Body of pancreas (tissue), 4 donors: ENCODE data around the gene BBLN. TPM values are rescaled to one million over a fixed set of nuclear protein-coding genes. Genes with fewer than 3 reads are reported as not detected.
A peak's percentile ranks its signal among the peaks of the same experiment; 100 is the strongest.

Experiments
- ATAC-seq: fragments of 150-250 bp; one replicate; pipeline ENCODE4 v1.9.1; 2016
- DNase-seq, 4 donors: peaks; one replicate each; pipeline ENCODE4 v3.0.0-alpha.2; 2019
- H3K27ac ChIP-seq, 4 donors: fragments of 200-600 bp; sonication (generic); 1 replicate in 3 of 4; 2 replicates in 1 of 4; pipeline versions ENCODE4 v1.5.1 to v1.6.1; 2016 to 2019; ENCODE audit warnings: mild to moderate bottlenecking in 1 of 4, mixed read lengths in 1 of 4, moderate library complexity in 1 of 4
- H3K27me3 ChIP-seq, 2 donors: fragments of 200-600 bp; sonication (generic); one replicate each; pipeline ENCODE4 v1.6.0; 2016; ENCODE audit warnings: mild to moderate bottlenecking in 1 of 2
- H3K36me3 ChIP-seq, 2 donors: fragments of 200-600 bp; sonication (generic); replicated peaks in 1 of 2; 2 replicates each; pipeline ENCODE4 v1.5.1; 2016; ENCODE audit warnings: low read depth in 2 of 2; ENCODE audit not compliant: insufficient read depth in 1 of 2
- H3K4me1 ChIP-seq: fragments of 200-600 bp; sonication (generic); one replicate; pipeline ENCODE4 v1.6.0; 2016
- H3K4me3 ChIP-seq, 2 donors: fragments of 200-600 bp; sonication (generic); 1 replicate in 1 of 2; 2 replicates in 1 of 2; pipeline ENCODE4 v1.5.1; 2016 to 2019
- H3K9me3 ChIP-seq, 3 donors: fragments of 200-600 bp; sonication (generic); 1 replicate in 2 of 3; 2 replicates in 1 of 3; pipeline ENCODE4 v1.5.1; 2016
- CTCF ChIP-seq, 7 experiments: fragments of 450-650 bp in 4 of 7; fragments of 200-600 bp in 3 of 7; sonication (generic) in 3 of 7; IDR thresholded peaks; one replicate each; pipeline ENCODE4 v1.5.1; 2016 to 2019; ENCODE audit warnings: antibody characterized with exemption in 7 of 7
- POLR2A ChIP-seq, 3 donors: fragments of 450-650 bp; IDR thresholded peaks; one replicate each; pipeline ENCODE4 v1.6.1; 2016; ENCODE audit warnings: antibody characterized with exemption in 3 of 3, mild to moderate bottlenecking in 2 of 3
- WGBS, 2 donors: methylation state at CpG; one replicate each; pipeline ENCODE4 v1.1.5; 2017; 5-methylcytosine and 5-hydroxymethylcytosine counted together
- intact Hi-C: fragments of 100-400 bp; cut with DNase I; formaldehyde crosslinking; loops from one replicate; pipeline ENCODE4 v1.15.1; 2023
- total RNA-seq, 2 donors: library from RNA; depleted of rRNA; stranded (reverse); fragments of >200 nt; gene quantifications; one replicate each; pipeline ENCODE4 v1.1.0, GENCODE V29; 2016

Gene BBLN
- total RNA-seq, 2 donors from 2014 or later = 113 to 129 TPM

- no peak overlapping the region for H3K4me3 ChIP-seq
- ATAC-seq = no peak
- H3K27me3 ChIP-seq = no peaks in the 10 kb centered on the region
- intact Hi-C loops = no loop called here
- peaks cover 0 to 3% of the 10 kb centered on the region in 2 donors for H3K36me3 ChIP-seq
- no peak overlapping the region for H3K27ac ChIP-seq
- no peak for TF ChIP-seq POLR2A (IDR thresholded peaks at IDR 0.05)
- WGBS, 2 donors = 48 to 100% methylated on average over 2 of the region's 2 CpGs
- H3K9me3 ChIP-seq = no peaks in the 10 kb centered on the region
- H3K4me1 ChIP-seq = peaks cover 21% of the 10 kb centered on the region
- DNase-seq = no peak
These were observed 29.9 kb downstream of the BBLN start for GRCh38 chr9:128190013-128190412.

GRCh38 chr9:128190516-128191405, 30.7 kb downstream of the BBLN start:
- H3K9me3 ChIP-seq = no peaks in the 10 kb centered on the region
- intact Hi-C loops = no loop called here
- peak overlapping the region; percentile 69 to 92 (median 81) for H3K27ac ChIP-seq
- H3K36me3 ChIP-seq = peaks cover 0 to 3% of the 10 kb centered on the region in 2 donors
- TF ChIP-seq CTCF (IDR thresholded peaks at IDR 0.05) = no peak
- TF ChIP-seq POLR2A (IDR thresholded peaks at IDR 0.05) = no peak
- DNase-seq (peak in 1 of 4 donors; percentile 9), ATAC-seq (peak; percentile 14)
- WGBS, 2 donors = 19 to 32% methylated on average over 14 to 30 of the region's 32 CpGs
- peak overlapping the region; percentile 45 to 77 for H3K4me3 ChIP-seq
- no peaks in the 10 kb centered on the region for H3K27me3 ChIP-seq
- H3K4me1 ChIP-seq = peaks cover 21% of the 10 kb centered on the region

GRCh38 chr9:128191406-128192046, 31.5 kb downstream of the BBLN start, which contains the start of gene CIZ1:
Gene CIZ1, minus strand, starts transcription at chr9:128191572. Its CDS starts 715 bp downstream, at chr9:128190857.
- H3K27ac ChIP-seq = peak within 1 kb of the TSS; percentile 69 to 92 (median 81)
- ATAC-seq (peak; percentile 86), DNase-seq (peak; percentile 75 to 81 (median 80))
- peaks cover 0 to 2% of the 10 kb centered on the region in 2 donors for H3K36me3 ChIP-seq
- H3K4me1 ChIP-seq = peaks cover 21% of the 10 kb centered on the region
- intact Hi-C loops = no loop called here
- 1 to 2% methylated on average over 9 to 58 of the region's 71 CpGs for WGBS, 2 donors
- H3K27me3 ChIP-seq = no peaks in the 10 kb centered on the region
- H3K4me3 ChIP-seq = peak within 1 kb of the TSS; percentile 45 to 77
- TF ChIP-seq CTCF (IDR thresholded peaks at IDR 0.05) (peak; percentile 60 to 92 (median 85)), POLR2A (IDR thresholded peaks at IDR 0.05) (peak; percentile 49 to 64 (median 56))
- H3K9me3 ChIP-seq = no peaks in the 10 kb centered on the region

- no peaks in the 10 kb centered on the region for H3K36me3 ChIP-seq
- no peaks in the 10 kb centered on the region for H3K9me3 ChIP-seq
- no peak overlapping the region for H3K4me3 ChIP-seq
- DNase-seq (peak; percentile 77 to 88 (median 83)), ATAC-seq (peak; percentile 83)
- TF ChIP-seq POLR2A (IDR thresholded peaks at IDR 0.05) = peak; percentile 21 to 74 (median 69)
- TF ChIP-seq CTCF (IDR thresholded peaks at IDR 0.05) = peak in 5 of 7 experiments; percentile 16 to 73 (median 23)
- H3K27ac ChIP-seq = peak overlapping the region in 3 of 4 donors; percentile 81 to 92 (median 81)
- 17 to 41% methylated on average over 37 to 56 of the region's 56 CpGs for WGBS, 2 donors
- peaks cover 21% of the 10 kb centered on the region for H3K4me1 ChIP-seq
- intact Hi-C loops = no loop called here
- no peaks in the 10 kb centered on the region for H3K27me3 ChIP-seq
These were observed 32.7 kb downstream of the BBLN start for GRCh38 chr9:128192601-128193371.
